Fibroblast of skin of abdomen (primary cell): ENCODE measurements around the gene VPS33B.
"Not testable (repeated sequence)": the region's sequence is repeated elsewhere in the genome, so short reads cannot be mapped to it uniquely, and the experiment has no call there.

Source experiments
- DNase-seq: peaks from one replicate; pipeline ENCODE4 v3.0.0-alpha.2; 2013

VPS33B gene

GRCh38 chr15:91031796-91032195 lies 9.4 kb upstream of the VPS33B start:
- DNase-seq: no peak

- DNase-seq: no peak
Observed at GRCh38 chr15:91027677-91028076, 5.3 kb upstream of the VPS33B start.

- no peak for DNase-seq
Observed at GRCh38 chr15:91023720-91024119, 1.3 kb upstream of the VPS33B start.

- no peak for DNase-seq
Observed at GRCh38 chr15:91022832-91023129, 387 bp upstream of the VPS33B start.

GRCh38 chr15:91021516-91022074 lies 799 bp downstream of the VPS33B start:
- peak; percentile 10 for DNase-seq

- DNase-seq: no peak
Observed at GRCh38 chr15:91018158-91018557, 4.2 kb downstream of the VPS33B start.

- DNase-seq: no peak
Observed at GRCh38 chr15:91017716-91018115, 4.7 kb downstream of the VPS33B start.

- not testable (repeated sequence) for DNase-seq
Observed at GRCh38 chr15:91013701-91014100, 8.7 kb downstream of the VPS33B start.

- no peak for DNase-seq
Observed at GRCh38 chr15:91007266-91007665, 15.1 kb downstream of the VPS33B start.

- no peak for DNase-seq
Observed at GRCh38 chr15:91001209-91001608, 21.2 kb downstream of the VPS33B start.

GRCh38 chr15:90998737-90999136 lies 23.7 kb downstream of the VPS33B start:
- no peak for DNase-seq

GRCh38 chr15:90994417-90995311 lies 27.7 kb downstream of the VPS33B start, which contains the start of gene PRC1:
TSS of gene PRC1 (minus strand) at chr15:90994535. CDS start at chr15:90994417, 118 bp downstream.
- peak; percentile 98 for DNase-seq

GRCh38 chr15:90994059-90994416 lies 28.4 kb downstream of the VPS33B start:
- DNase-seq: no peak

GRCh38 chr15:90991587-90992285 lies 30.7 kb downstream of the VPS33B start:
- DNase-seq: no peak

- DNase-seq: no peak
Observed at GRCh38 chr15:90990446-90990845, 31.9 kb downstream of the VPS33B start.

GRCh38 chr15:90989040-90989768 lies 33.2 kb downstream of the VPS33B start:
- no peak for DNase-seq

GRCh38 chr15:90988296-90988695 lies 34.1 kb downstream of the VPS33B start:
- no peak for DNase-seq

- DNase-seq: no peak
Observed at GRCh38 chr15:90987561-90988141, 34.7 kb downstream of the VPS33B start.

GRCh38 chr15:90986790-90987507 lies 35.4 kb downstream of the VPS33B start:
- DNase-seq: no peak

GRCh38 chr15:90982135-90982534 lies 40.3 kb downstream of the VPS33B start:
- peak; percentile 15 for DNase-seq

GRCh38 chr15:90981681-90982080 lies 40.7 kb downstream of the VPS33B start:
- no peak for DNase-seq

GRCh38 chr15:90979582-90979981 lies 42.8 kb downstream of the VPS33B start:
- no peak for DNase-seq
